HepG2 (cell line): Measurements from ENCODE around the gene GRID1. TPM values are rescaled to one million over a fixed set of nuclear protein-coding genes. Genes with fewer than 3 reads are reported as not detected.
A peak's percentile ranks its signal among the peaks of the same experiment; 100 is the strongest.

Experiments used
- ATAC-seq: fragments of 200-7000 bp; cut with Tn5 transposase; 3 replicates; pipeline ENCODE4 v1.9.1; 2020; ENCODE audit warnings: mild to moderate bottlenecking, moderate library complexity
- BruUV-seq: library from RNA; stranded (reverse); fragments of 400-500 nt; replicated peaks from 2 replicates; lab custom pipeline; 2021; lab: Mats Ljungman, UMichigan
- CTCF ChIA-PET: fragments of 300-600 bp; formaldehyde crosslinking; extraction: SDS; loops from one replicate; lab custom pipeline; 2021; ENCODE audit warnings: low total read pairs, inconsistent platforms, low intra/inter-chr PET ratio; lab: Yijun Ruan, JAX
- POLR2A ChIA-PET: fragments of 350-600 bp; sonication (Branson Sonifier 250); formaldehyde crosslinking; loops from one replicate; lab custom pipeline; 2020; ENCODE audit warnings: antibody characterized with exemption, inconsistent platforms; lab: Yijun Ruan, JAX
- DNase-seq: peaks from one replicate; pipeline ENCODE4 v3.0.0-alpha.2; 2015; ENCODE audit warnings: low spot score
- FAIRE-seq: peaks from 3 replicates; lab custom pipeline; 2011; peaks lifted over from hg19 to GRCh38; lab: Jason Lieb, UNC
- H2AFZ ChIP-seq: one replicate; pipeline ENCODE4 v1.6.1; 2011; ENCODE audit warnings: low read length, inconsistent platforms
- H3K27ac ChIP-seq: fragments of 300-600 bp; 3 replicates; pipeline ENCODE4 v1.8.0; 2011; ENCODE audit warnings: mixed run types, mild to moderate bottlenecking, mixed read lengths, low read length, inconsistent platforms; ENCODE audit not compliant: insufficient read depth; ENCODE audit errors: extremely low read length
- H3K27me3 ChIP-seq, 2 experiments: fragments of 200-600 bp in 1 of 2; 2 replicates in 1 of 2; 3 replicates in 1 of 2; pipeline versions ENCODE4 v1.6.0 to v1.8.0; 2011; ENCODE audit warnings: low read length in 2 of 2, mild to moderate bottlenecking in 2 of 2, moderate library complexity in 2 of 2, inconsistent platforms in 1 of 2; ENCODE audit not compliant: insufficient read depth in 2 of 2, control insufficient read depth in 1 of 2
- H3K36me3 ChIP-seq, 2 experiments: fragments of 200-600 bp in 1 of 2; replicated peaks in 1 of 2; 2 replicates in 1 of 2; 3 replicates in 1 of 2; pipeline versions ENCODE4 v1.5.1 to v1.8.0; 2011; ENCODE audit warnings: low read length in 2 of 2, inconsistent platforms in 1 of 2; ENCODE audit not compliant: insufficient read depth in 2 of 2, control insufficient read depth in 1 of 2
- H3K4me1 ChIP-seq: 2 replicates; pipeline ENCODE4 v1.5.1; 2012; ENCODE audit warnings: low read length, inconsistent platforms; ENCODE audit not compliant: insufficient read depth
- H3K4me2 ChIP-seq: 2 replicates; pipeline ENCODE4 v1.6.0; 2011; ENCODE audit warnings: low read depth, low read length, inconsistent platforms
- H3K4me3 ChIP-seq, 3 experiments: fragments of 200-600 bp in 1 of 3; sonication (generic), shearing (Covaris generic) in 1 of 3; replicated peaks in 1 of 3; 2 replicates each; pipeline ENCODE4 v1.5.1; 2011 to 2016; ENCODE audit warnings: low read length in 3 of 3, inconsistent platforms in 2 of 3, low read depth in 2 of 3, mild to moderate bottlenecking in 2 of 3, control low read depth in 1 of 3, mixed read lengths in 1 of 3; ENCODE audit not compliant: insufficient read depth in 1 of 3
- H3K79me2 ChIP-seq: one replicate; pipeline ENCODE4 v1.6.1; 2011; ENCODE audit warnings: low read length, inconsistent platforms; ENCODE audit not compliant: insufficient read depth
- H3K9ac ChIP-seq: 2 replicates; pipeline ENCODE4 v1.6.0; 2011; ENCODE audit warnings: mild to moderate bottlenecking, low read depth, low read length, inconsistent platforms; ENCODE audit not compliant: insufficient read depth
- H3K9me3 ChIP-seq: 2 replicates; pipeline ENCODE4 v1.5.1; 2012; ENCODE audit warnings: mild to moderate bottlenecking, low read length
- H4K20me1 ChIP-seq: 2 replicates; pipeline ENCODE4 v1.6.0; 2011; ENCODE audit warnings: inconsistent platforms, mild to moderate bottlenecking, low read length, moderate library complexity; ENCODE audit not compliant: insufficient read depth
- ZNF598 ChIP-seq: sonication (generic); formaldehyde crosslinking; IDR thresholded peaks from 2 replicates; pipeline ENCODE4 v1.5.1; 2020; ENCODE audit warnings: mild to moderate bottlenecking, missing genetic modification reagents, borderline replicate concordance
- ZSCAN9 ChIP-seq: IDR thresholded peaks from 2 replicates; pipeline ENCODE4 v1.6.1; 2016; ENCODE audit warnings: borderline replicate concordance
- WGBS: methylation state at CpG from one replicate; pipeline ENCODE4 v1.1.6; 2017; ENCODE audit warnings: low lambda C conversion rate; 5-methylcytosine and 5-hydroxymethylcytosine counted together
- in situ Hi-C: cut with HindIII; loops from 2 replicates; pipeline ENCODE4 v1.10.0; 2017; ENCODE audit warnings: low pct_unique_long_range_greater_than_20kb; ENCODE audit not compliant: extremely low pct_ligation_motif_present
- intact Hi-C: fragments of 100-400 bp; cut with micrococcal nuclease; formaldehyde crosslinking; loops from one replicate; pipeline ENCODE4 v1.10.0; 2022; ENCODE audit not compliant: unreplicated experiment
- polyA plus RNA-seq, 8 experiments: library from polyadenylated mRNA; depleted of rRNA in 3 of 8; stranded (reverse) in 7 of 8; unstranded in 1 of 8; fragments of >200 nt; fragmentation: Illumina TruSeq in 4 of 8; extraction: Trizol in 4 of 8; gene quantifications; 2 replicates each; pipeline versions ENCODE4 v1.2.1 to v1.2.3, GENCODE V29; 2011 to 2016; ENCODE audit warnings: low read depth in 4 of 8, missing spikeins in 1 of 8, mixed read lengths in 1 of 8; ENCODE audit not compliant: insufficient read depth in 1 of 8
- total RNA-seq, 5 experiments: library from RNA; depleted of rRNA; stranded (reverse); fragments of >200 nt; fragmentation: Illumina TruSeq; extraction: Trizol; gene quantifications; 2 replicates each; pipeline ENCODE4 v1.2.3, GENCODE V29; 2016; ENCODE audit warnings: low read depth in 1 of 5
- TF ChIP-seq, protein P1 (sequence below): sonication (generic); formaldehyde crosslinking; IDR thresholded peaks from 2 replicates; pipeline ENCODE4 v1.5.1; 2020; ENCODE audit warnings: mild to moderate bottlenecking, missing genetic modification reagents, moderate library complexity

The GRID1 gene
- total and polyA plus RNA-seq, 2 of the 13 experiments (the other 11 are each of a cell fraction or from before 2014, with no cell fraction given) = 0.05 TPM; not detected in 1

DNA sequence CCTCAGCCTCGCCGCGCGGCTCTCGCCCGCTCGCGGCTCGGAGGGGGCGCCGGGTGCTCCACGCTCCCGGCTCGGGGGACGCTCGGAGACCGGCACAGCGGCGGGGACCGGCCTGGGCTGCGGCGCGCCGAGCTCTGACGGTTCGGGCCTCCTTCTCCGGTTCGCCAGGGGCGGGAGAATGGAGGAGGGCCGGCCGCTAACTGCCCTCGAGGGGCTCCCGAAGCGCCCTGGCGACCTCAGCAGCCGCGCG, 232 bp upstream of the GRID1 start:
- H3K4me3 ChIP-seq = peak overlapping the region in 2 of 3 experiments; percentile 7 to 40; a peak in 3 of 6 replicates
- peaks cover 4% of the 10 kb centered on the region for H3K4me1 ChIP-seq
- ChIA-PET CTCF (no interaction called here), POLR2A (no interaction called here)
- H4K20me1 ChIP-seq = peaks cover 5% of the 10 kb centered on the region; the same call in 1 of the 2 replicates
- ATAC-seq (no peak), DNase-seq (no peak), FAIRE-seq (no peak)
- WGBS = 0% methylated on average over 10 of the region's 38 CpGs
- H3K27me3 ChIP-seq = peaks cover 13 to 87% of the 10 kb centered on the region in 2 experiments
- no peak overlapping the region for H3K9ac ChIP-seq
- intact Hi-C loops (no loop called here), in situ Hi-C loops (no loop called here)
- TF ChIP-seq ZSCAN9 (CRISPR knock-in tag) = no peak
- TF ChIP-seq ZNF598 (CRISPR knock-in tag) = no peak
- TF ChIP-seq, protein P1, sequence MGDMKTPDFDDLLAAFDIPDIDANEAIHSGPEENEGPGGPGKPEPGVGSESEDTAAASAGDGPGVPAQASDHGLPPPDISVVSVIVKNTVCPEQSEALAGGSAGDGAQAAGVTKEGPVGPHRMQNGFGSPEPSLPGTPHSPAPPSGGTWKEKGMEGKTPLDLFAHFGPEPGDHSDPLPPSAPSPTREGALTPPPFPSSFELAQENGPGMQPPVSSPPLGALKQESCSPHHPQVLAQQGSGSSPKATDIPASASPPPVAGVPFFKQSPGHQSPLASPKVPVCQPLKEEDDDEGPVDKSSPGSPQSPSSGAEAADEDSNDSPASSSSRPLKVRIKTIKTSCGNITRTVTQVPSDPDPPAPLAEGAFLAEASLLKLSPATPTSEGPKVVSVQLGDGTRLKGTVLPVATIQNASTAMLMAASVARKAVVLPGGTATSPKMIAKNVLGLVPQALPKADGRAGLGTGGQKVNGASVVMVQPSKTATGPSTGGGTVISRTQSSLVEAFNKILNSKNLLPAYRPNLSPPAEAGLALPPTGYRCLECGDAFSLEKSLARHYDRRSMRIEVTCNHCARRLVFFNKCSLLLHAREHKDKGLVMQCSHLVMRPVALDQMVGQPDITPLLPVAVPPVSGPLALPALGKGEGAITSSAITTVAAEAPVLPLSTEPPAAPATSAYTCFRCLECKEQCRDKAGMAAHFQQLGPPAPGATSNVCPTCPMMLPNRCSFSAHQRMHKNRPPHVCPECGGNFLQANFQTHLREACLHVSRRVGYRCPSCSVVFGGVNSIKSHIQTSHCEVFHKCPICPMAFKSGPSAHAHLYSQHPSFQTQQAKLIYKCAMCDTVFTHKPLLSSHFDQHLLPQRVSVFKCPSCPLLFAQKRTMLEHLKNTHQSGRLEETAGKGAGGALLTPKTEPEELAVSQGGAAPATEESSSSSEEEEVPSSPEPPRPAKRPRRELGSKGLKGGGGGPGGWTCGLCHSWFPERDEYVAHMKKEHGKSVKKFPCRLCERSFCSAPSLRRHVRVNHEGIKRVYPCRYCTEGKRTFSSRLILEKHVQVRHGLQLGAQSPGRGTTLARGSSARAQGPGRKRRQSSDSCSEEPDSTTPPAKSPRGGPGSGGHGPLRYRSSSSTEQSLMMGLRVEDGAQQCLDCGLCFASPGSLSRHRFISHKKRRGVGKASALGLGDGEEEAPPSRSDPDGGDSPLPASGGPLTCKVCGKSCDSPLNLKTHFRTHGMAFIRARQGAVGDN (CRISPR knock-in tag) = peak; percentile 16; the same call in 1 of the 2 replicates
- H3K27ac ChIP-seq = no peak overlapping the region
- no peak overlapping the region for H2AFZ ChIP-seq
- BruUV-seq = no TSS peak
- H3K79me2 ChIP-seq = no peaks in the 10 kb centered on the region
- H3K9me3 ChIP-seq = no peaks in the 10 kb centered on the region
- H3K4me2 ChIP-seq = peak overlapping the region; percentile 42
- H3K36me3 ChIP-seq = no peaks in the 10 kb centered on the region
